LNCaP clone FGC (cell line): Measurements from ENCODE around the gene SERPINA10.

Experiments used
- DNase-seq: peaks from one replicate; pipeline ENCODE4 v3.0.0-alpha.2; 2011; ENCODE audit warnings: low read depth
- H3K4me3 ChIP-seq: 2 replicates; pipeline ENCODE4 v1.5.1; 2011; ENCODE audit warnings: mild to moderate bottlenecking, low read depth, low read length, control low read depth
- TF ChIP-seq, protein P1 (sequence below): IDR thresholded peaks from 2 replicates; pipeline ENCODE4 v1.5.1; 2012; ENCODE audit warnings: mild to moderate bottlenecking; ENCODE audit not compliant: control insufficient read depth, insufficient read depth; ENCODE audit errors: extremely low read depth

The SERPINA10 gene, protein sequence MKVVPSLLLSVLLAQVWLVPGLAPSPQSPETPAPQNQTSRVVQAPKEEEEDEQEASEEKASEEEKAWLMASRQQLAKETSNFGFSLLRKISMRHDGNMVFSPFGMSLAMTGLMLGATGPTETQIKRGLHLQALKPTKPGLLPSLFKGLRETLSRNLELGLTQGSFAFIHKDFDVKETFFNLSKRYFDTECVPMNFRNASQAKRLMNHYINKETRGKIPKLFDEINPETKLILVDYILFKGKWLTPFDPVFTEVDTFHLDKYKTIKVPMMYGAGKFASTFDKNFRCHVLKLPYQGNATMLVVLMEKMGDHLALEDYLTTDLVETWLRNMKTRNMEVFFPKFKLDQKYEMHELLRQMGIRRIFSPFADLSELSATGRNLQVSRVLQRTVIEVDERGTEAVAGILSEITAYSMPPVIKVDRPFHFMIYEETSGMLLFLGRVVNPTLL

DNA sequence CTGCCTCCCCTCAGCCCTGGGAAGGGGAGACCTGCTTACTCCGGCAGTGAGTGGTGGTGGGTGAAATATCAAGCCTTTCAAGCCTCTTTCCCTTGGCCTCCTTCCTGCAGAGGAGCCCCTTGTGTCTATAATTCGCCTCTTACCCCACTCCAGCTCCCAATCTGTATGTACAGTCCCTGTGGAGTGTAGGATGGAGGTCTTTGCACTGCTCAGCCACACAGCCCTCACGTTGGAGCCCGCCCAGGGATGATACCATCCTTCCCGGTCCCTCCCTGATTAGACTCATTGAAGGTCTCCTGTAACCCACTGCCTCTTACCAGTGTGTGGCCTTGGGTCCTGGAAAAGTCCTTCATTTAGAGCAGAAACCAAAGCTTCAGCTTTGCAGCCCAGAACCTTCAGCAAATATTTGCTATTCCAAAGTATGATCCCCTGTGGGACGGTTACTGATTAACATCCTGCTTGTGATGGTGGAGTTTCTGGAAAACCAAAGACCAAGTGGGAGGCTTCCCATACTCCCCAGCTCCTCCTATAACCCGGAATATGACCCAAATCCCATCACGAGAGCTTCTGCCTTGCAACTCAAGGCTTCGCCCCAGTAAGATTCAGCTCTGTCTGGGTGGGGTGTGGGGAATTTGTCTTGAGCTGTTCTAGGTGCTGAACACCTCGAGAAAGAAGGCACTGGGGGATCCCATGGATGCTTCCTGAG is at the start of gene SERPINA10:
SERPINA10 (minus strand) TSS at position 397 of the 706 bp plus-strand sequence. CDS start 2,675 bp downstream, outside the sequence.
- H3K4me3 ChIP-seq, result no peak within 1 kb of the TSS
- no peak for DNase-seq
- TF ChIP-seq, protein P1, sequence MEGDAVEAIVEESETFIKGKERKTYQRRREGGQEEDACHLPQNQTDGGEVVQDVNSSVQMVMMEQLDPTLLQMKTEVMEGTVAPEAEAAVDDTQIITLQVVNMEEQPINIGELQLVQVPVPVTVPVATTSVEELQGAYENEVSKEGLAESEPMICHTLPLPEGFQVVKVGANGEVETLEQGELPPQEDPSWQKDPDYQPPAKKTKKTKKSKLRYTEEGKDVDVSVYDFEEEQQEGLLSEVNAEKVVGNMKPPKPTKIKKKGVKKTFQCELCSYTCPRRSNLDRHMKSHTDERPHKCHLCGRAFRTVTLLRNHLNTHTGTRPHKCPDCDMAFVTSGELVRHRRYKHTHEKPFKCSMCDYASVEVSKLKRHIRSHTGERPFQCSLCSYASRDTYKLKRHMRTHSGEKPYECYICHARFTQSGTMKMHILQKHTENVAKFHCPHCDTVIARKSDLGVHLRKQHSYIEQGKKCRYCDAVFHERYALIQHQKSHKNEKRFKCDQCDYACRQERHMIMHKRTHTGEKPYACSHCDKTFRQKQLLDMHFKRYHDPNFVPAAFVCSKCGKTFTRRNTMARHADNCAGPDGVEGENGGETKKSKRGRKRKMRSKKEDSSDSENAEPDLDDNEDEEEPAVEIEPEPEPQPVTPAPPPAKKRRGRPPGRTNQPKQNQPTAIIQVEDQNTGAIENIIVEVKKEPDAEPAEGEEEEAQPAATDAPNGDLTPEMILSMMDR, result no peak

DNA sequence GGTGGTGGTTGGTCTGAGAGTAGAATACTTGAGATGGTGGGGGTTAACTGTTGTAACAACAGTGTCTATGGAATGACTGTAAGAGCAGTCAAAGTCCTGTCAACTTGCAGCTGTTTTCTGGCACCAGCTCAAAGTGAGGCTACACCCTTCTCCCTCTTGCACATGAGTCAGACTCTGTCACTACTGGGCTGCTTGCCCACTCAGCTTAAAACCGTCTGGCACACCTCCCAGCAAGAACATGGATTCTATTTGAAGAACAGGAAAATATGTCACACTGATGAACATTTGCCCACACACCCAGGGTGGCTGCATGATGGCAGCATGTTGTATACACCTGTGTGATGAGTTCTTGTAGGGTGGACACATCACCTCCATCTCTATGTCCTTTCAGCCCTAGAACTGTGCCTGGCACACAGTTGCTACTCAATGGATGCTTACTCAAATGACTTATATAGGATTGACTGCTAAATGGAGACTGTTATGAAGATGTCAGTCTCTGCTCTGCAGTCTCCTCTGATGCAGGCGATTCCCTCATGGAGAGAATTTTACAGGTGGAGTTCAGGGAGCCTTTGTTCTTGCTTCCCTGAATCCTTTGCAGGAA is 49.4 kb upstream of the SERPINA10 start:
- no peak overlapping the region for H3K4me3 ChIP-seq
- TF ChIP-seq, protein P1, result no peak
- DNase-seq, result peak; percentile 99

DNA sequence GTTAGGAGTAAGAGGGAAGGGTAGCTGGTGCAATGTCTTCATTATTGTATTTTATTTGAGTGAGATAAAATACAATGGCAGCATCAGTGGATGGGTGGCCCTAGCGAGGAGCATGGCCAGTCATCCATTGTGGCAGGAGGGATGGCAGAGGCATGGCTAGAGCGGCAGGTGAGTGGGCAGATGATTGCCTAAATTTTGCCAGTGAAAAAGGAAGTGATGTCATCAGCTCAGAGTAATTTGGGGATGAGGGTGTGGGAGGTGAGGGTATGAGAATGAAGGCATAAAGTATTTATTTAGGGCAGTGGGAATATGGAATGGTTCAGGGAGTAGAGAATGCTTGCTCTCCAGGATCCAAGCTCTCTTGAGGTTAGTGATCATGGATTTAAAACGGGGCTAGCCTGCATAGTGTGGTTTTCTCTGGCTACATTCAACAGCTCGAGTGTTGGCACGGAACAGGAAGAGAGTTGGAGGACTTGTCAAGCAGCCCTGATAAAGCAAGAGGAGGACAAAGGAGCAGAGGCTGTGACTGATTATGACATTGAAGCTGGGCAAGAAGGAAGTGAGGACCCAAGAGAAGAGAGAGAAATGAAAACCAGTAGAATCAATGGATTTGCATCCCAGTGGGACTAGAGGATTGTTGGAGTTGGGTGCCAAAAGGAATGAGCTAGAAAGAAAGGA is 48.7 kb upstream of the SERPINA10 start:
- no peak for DNase-seq
- TF ChIP-seq, protein P1, result no peak
- H3K4me3 ChIP-seq, result no peak overlapping the region

DNA sequence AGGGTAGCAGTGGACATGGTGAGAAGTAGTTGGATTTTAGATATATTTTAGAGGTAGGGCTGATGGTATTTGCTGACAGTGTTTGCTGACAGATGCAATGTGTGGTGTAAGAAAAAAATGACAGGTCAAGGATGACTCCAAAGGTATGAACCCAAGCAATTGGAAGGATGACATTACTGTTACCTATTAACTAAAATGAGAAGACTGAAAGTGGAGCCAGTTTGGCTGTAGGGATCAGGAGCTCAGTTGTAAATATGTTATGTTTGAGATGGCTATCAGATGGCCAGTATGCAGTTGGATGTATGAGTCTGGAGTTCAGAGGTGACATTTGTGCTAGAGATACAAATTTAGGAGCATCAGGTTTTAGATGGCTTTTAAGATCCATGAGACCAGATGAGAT is 47.5 kb upstream of the SERPINA10 start:
- no peak overlapping the region for H3K4me3 ChIP-seq
- no peak for DNase-seq
- TF ChIP-seq, protein P1, result no peak

DNA sequence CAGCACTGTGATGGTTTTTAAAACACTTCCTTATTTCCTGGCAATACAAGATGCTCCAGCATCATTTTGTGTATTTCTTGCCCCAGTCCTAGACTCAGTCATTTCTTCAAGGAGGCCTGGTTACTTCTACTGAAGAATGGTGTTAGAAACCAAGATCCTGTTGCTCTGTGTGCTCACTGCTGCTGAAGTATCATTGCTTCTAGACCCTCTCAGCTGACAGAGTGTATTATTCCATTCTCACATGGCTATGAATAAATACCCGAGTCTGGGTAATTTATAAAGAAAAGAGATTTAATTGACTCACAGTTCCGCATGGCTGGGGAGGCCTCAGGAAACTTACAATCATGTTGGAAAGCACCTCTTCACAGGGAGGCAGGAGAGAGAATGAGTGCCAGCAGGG is 45.0 kb upstream of the SERPINA10 start:
- TF ChIP-seq, protein P1, result no peak
- no peak for DNase-seq
- H3K4me3 ChIP-seq, result no peak overlapping the region

DNA sequence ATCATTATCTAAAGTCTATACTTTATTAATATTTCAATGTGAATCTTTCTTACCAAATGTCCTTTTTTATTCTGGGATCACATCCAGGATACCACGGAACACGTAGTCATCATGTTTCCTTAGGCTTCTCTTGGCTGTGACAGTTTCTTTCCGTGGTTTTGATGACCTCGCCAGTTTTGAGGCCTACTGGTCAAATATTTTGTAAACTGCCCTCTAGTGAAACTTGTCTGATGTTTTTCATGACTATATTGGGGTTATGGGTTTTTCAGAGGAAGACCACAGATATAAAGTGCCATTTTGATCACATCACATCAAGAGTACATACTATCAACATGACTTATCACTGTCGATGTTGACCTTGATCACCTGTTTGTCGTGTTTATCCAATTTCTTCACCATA is 44.2 kb upstream of the SERPINA10 start:
- DNase-seq, result no peak
- TF ChIP-seq, protein P1, result no peak
- no peak overlapping the region for H3K4me3 ChIP-seq
